Measurements from ENCODE around the gene VPS13D.
"Not testable (repeated sequence)": the region's sequence is repeated elsewhere in the genome, so short reads cannot be mapped to it uniquely, and the experiment has no call there.

Gene VPS13D

GRCh38 chr1:12538536-12538935 is 308.7 kb downstream of the VPS13D start:
- H3K4me3 Mint-ChIP-seq; ATAC-seq (ENCODE audit: low read depth); DNase-seq (ENCODE audit: low spot score in 2 of 2); H3K4me1 Mint-ChIP-seq; H3K27ac Mint-ChIP-seq: not testable (repeated sequence)
- Mint-ChIP-seq H3K36me3 (peaks cover 13% of the 10 kb centered on the region), H3K9me3 (peaks cover 16% of the 10 kb centered on the region), H3K27me3 (peaks cover 11% of the 10 kb centered on the region)

DNA sequence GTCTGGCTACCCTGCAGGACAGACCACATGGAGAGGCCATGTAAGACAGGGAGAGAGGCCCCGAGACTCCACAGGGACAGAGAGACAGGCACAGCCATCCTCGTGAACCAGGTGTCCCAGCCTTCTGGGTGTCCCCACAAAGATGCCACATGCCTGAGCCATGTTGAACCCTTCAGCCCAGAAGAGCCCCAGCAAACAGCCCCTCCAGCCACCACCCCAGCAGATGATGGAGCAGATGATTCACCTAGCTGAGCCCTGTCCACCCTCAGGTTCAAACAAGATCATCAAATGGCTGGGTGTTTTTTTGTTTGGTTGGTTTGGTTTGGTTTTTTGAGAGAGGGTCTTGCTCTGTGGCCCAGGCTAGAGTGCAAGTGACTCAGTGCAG is 309.5 kb downstream of the VPS13D start:
- H3K9me3 Mint-ChIP-seq, result peaks cover 16% of the 10 kb centered on the region
- peaks cover 13% of the 10 kb centered on the region for H3K36me3 Mint-ChIP-seq
- H3K4me3 Mint-ChIP-seq, result no peak overlapping the region
- ATAC-seq (ENCODE audit: low read depth) (no peak), DNase-seq (ENCODE audit: low spot score in 2 of 2) (no peak)
- peaks cover 13% of the 10 kb centered on the region for H3K27me3 Mint-ChIP-seq
- no peaks in the 10 kb centered on the region for H3K4me1 Mint-ChIP-seq
- H3K27ac Mint-ChIP-seq, result no peak overlapping the region

DNA sequence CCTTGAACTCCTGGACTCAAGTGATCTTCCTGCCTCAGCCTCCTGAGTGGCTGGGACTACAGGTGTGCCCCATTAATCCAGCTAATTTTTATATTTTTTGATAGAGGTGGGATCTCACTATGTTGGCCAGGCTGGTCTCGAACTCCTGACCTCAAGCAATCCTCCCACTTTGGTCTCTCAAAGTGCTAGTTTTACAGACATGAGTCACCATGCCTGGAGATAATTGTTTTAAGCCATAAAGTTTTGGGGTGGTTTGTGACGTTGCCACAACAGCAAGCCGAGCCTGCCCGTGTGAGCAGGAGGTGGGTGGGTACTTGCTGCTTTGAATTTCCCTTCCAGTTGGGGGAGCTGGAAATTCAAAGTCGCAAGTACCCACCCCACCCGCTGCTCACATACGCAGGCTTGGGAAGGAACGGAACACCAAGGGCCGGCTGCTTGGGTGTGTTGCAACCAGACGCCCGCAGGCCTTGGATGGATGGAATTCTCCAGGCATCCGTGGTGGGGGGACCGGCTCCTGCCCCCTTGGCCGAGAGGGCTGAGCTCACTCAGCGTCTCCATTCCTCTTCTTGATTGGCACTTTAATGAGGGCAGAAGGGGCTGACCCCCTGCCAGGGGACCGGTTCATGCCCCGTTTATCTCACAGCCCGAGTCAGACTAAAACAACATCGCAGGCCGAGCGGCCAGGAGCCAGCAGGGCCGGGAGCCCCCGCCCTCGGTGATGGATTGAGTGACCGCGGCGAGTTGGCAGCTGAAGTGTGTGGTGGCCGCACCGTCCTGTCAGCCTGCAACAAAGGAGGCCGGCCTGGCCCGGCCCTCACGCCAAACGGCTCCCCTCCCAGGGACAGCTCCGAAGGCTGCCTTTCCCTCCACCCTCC is 310.1 kb downstream of the VPS13D start:
- Mint-ChIP-seq H3K4me3 (no peak overlapping the region), H3K36me3 (peaks cover 13% of the 10 kb centered on the region), H3K9me3 (peaks cover 16% of the 10 kb centered on the region), H3K27me3 (peaks cover 13% of the 10 kb centered on the region), H3K27ac (no peak overlapping the region), H3K4me1 (no peaks in the 10 kb centered on the region)
- ATAC-seq (ENCODE audit: low read depth), result no peak
- no peak for DNase-seq (ENCODE audit: low spot score in 2 of 2)

DNA sequence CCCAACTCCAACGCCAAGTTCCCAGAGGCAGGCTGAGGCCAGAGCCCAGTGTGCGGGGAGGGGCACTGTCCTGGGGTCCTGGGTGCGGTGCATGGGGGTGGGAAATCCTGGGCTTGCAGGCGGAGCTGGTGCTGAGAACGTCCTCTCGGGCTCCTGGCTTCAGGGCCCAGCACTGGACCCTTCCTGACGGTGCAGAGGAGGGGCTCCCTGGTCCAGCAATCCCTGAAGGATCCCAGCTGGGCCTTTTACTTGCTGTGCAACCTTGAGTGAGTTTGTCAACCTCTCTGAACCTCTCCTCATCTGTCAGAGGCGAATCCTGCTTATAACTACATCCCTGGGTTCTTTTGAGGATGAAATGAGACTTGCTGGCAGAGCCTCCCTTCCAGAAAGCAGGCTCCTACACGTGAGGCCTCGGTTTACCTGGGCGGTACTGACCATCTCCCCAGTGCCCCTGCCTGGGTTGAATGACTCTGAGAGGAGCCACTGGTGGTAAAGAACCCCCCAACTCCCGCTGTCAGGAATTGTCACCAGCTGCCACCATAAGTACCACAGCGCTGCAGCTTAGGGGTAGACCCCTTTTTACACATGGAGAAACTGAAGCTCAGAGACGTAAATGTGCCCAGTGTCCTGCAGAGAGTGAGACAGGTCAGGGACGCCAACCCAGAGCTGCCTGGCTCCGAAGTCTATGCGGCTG is 310.9 kb downstream of the VPS13D start:
- H3K36me3 Mint-ChIP-seq, result peaks cover 13% of the 10 kb centered on the region
- no peak for DNase-seq (ENCODE audit: low spot score in 2 of 2)
- no peak for ATAC-seq (ENCODE audit: low read depth)
- H3K9me3 Mint-ChIP-seq, result peaks cover 12% of the 10 kb centered on the region
- H3K4me1 Mint-ChIP-seq, result no peaks in the 10 kb centered on the region
- H3K27me3 Mint-ChIP-seq, result peaks cover 13% of the 10 kb centered on the region
- no peak overlapping the region for H3K27ac Mint-ChIP-seq
- no peak overlapping the region for H3K4me3 Mint-ChIP-seq

- Mint-ChIP-seq H3K9me3 (peaks cover 6% of the 10 kb centered on the region), H3K27ac (no peak overlapping the region), H3K4me1 (no peaks in the 10 kb centered on the region), H3K4me3 (no peak overlapping the region), H3K27me3 (peaks cover 13% of the 10 kb centered on the region), H3K36me3 (peaks cover 9% of the 10 kb centered on the region)
- DNase-seq (ENCODE audit: low spot score in 2 of 2) (no peak), ATAC-seq (ENCODE audit: low read depth) (no peak)
These were observed 311.7 kb downstream of the VPS13D start for GRCh38 chr1:12541274-12542137.

- no peak for ATAC-seq (ENCODE audit: low read depth)
- H3K4me3 Mint-ChIP-seq, result no peak overlapping the region
- no peaks in the 10 kb centered on the region for H3K4me1 Mint-ChIP-seq
- H3K27ac Mint-ChIP-seq, result no peak overlapping the region
- no peak for DNase-seq (ENCODE audit: low spot score in 2 of 2)
- peaks cover 13% of the 10 kb centered on the region for H3K27me3 Mint-ChIP-seq
- peaks cover 6% of the 10 kb centered on the region for H3K36me3 Mint-ChIP-seq
- peaks cover 5% of the 10 kb centered on the region for H3K9me3 Mint-ChIP-seq
These were observed 312.3 kb downstream of the VPS13D start for GRCh38 chr1:12542138-12542465.

GRCh38 chr1:12542616-12543592 is 313.1 kb downstream of the VPS13D start:
- Mint-ChIP-seq H3K27me3 (peaks cover 10% of the 10 kb centered on the region), H3K9me3 (no peaks in the 10 kb centered on the region), H3K27ac (no peak overlapping the region), H3K4me1 (no peaks in the 10 kb centered on the region), H3K4me3 (no peak overlapping the region), H3K36me3 (no peaks in the 10 kb centered on the region)
- ATAC-seq (ENCODE audit: low read depth) (no peak), DNase-seq (ENCODE audit: low spot score in 2 of 2) (no peak)

- no peak for ATAC-seq (ENCODE audit: low read depth)
- Mint-ChIP-seq H3K27ac (no peak overlapping the region), H3K36me3 (no peaks in the 10 kb centered on the region), H3K4me1 (no peaks in the 10 kb centered on the region), H3K4me3 (no peak overlapping the region), H3K9me3 (no peaks in the 10 kb centered on the region), H3K27me3 (peaks cover 10% of the 10 kb centered on the region)
- DNase-seq (ENCODE audit: low spot score in 2 of 2), result no peak
These were observed 313.9 kb downstream of the VPS13D start for GRCh38 chr1:12543740-12544154.

DNA sequence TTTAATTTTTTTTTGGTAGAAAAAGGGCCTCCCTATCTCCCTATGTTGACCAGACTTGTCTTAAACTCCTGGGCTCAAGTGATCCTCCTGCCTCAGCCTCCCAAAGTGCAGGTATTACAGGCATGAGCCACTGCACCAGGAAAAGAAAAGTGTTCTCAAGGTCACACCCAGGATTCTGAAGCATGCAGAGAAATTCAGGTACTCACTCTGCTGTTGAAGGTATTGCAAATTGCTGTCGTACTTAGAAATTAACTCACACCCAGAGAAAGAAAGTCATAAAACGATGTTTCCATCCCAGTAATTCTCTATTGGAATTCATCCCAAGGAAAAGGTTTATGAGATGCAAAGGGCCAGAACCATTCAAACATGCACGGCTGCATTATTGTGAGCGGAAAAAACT is 314.5 kb downstream of the VPS13D start:
- DNase-seq (ENCODE audit: low spot score in 2 of 2) (no peak), ATAC-seq (ENCODE audit: low read depth) (no peak)
- H3K4me3 Mint-ChIP-seq, result no peak overlapping the region
- peaks cover 10% of the 10 kb centered on the region for H3K27me3 Mint-ChIP-seq
- no peaks in the 10 kb centered on the region for H3K9me3 Mint-ChIP-seq
- no peaks in the 10 kb centered on the region for H3K4me1 Mint-ChIP-seq
- no peaks in the 10 kb centered on the region for H3K36me3 Mint-ChIP-seq
- no peak overlapping the region for H3K27ac Mint-ChIP-seq

DNA sequence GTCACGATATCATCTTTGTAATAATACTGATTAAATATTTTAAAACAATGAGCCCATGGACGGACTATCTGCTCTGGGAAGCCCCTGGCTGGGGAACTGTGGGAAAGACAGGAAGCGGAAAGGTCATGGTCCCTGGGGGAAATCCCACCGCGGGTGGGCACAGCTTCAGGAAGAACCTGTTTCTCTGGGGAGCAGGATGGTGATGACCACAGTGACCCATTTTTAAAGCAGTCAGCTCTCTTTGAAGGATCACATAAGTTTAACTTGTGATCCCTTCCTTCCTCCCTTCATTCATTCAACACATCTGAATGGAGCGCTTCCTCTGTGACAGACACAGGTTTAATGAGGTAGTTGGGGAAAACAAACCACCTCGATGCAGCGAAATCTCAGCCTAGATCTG is 315.2 kb downstream of the VPS13D start:
- Mint-ChIP-seq H3K27ac (no peak overlapping the region), H3K36me3 (no peaks in the 10 kb centered on the region), H3K4me3 (no peak overlapping the region), H3K27me3 (peaks cover 10% of the 10 kb centered on the region), H3K4me1 (no peaks in the 10 kb centered on the region), H3K9me3 (no peaks in the 10 kb centered on the region)
- DNase-seq (ENCODE audit: low spot score in 2 of 2) (no peak), ATAC-seq (ENCODE audit: low read depth) (no peak)

- Mint-ChIP-seq H3K4me3 (no peak overlapping the region), H3K27me3 (peaks cover 9% of the 10 kb centered on the region), H3K36me3 (no peaks in the 10 kb centered on the region), H3K4me1 (no peaks in the 10 kb centered on the region), H3K27ac (no peak overlapping the region), H3K9me3 (no peaks in the 10 kb centered on the region)
- ATAC-seq (ENCODE audit: low read depth) (no peak), DNase-seq (ENCODE audit: low spot score in 2 of 2) (no peak)
These were observed 317.1 kb downstream of the VPS13D start for GRCh38 chr1:12546771-12547585.

DNA sequence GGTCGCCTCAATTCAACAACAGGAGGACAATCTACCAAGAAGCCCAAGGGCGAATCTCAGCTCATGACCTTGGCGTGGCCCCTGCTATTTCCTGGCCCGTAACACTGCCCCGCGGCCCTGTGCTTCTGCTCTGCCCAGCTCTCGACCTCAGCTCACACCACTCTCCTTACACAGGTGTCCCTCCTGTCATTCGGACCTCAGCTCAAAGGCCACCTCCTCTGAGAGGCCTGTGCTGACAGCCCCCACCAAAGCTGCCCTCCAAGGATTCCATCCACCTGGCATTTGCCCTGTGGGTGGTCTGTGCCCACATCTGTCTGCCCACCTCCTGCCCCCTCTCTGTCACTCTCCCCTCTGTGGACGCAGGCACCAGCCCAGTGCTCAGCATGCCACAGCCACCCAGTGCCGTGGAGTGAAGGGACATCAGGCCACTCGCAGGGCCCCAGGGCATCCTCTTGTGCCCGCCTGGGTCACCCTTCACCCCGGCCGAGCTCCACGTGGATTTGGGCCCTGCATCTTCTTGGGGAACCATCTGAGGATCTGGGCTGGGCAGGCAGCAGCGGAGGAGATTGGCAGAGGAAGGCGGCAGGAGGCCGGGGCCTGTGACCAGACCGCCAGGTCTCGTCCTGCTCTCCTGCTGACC is 317.9 kb downstream of the VPS13D start:
- H3K27ac Mint-ChIP-seq, result no peak overlapping the region
- H3K9me3 Mint-ChIP-seq, result no peaks in the 10 kb centered on the region
- peaks cover 5% of the 10 kb centered on the region for H3K27me3 Mint-ChIP-seq
- DNase-seq (ENCODE audit: low spot score in 2 of 2), result no peak
- no peaks in the 10 kb centered on the region for H3K36me3 Mint-ChIP-seq
- H3K4me3 Mint-ChIP-seq, result no peak overlapping the region
- ATAC-seq (ENCODE audit: low read depth), result no peak
- no peaks in the 10 kb centered on the region for H3K4me1 Mint-ChIP-seq

Data from memory B cell (primary cell).